Breast epithelium (tissue), 3 donors: Measurements from ENCODE around the gene GPR142.

Source experiments
- CTCF ChIP-seq, 3 donors: fragments of 450-650 bp; IDR thresholded peaks; one replicate each; pipeline ENCODE4 v1.5.1; 2016 to 2017; ENCODE audit warnings: antibody characterized with exemption in 3 of 3, mild to moderate bottlenecking in 3 of 3, moderate library complexity in 3 of 3
- POLR2A ChIP-seq: fragments of 450-650 bp; IDR thresholded peaks from one replicate; pipeline ENCODE4 v1.6.1; 2016; ENCODE audit warnings: antibody characterized with exemption, mild to moderate bottlenecking, moderate library complexity
- POLR2AphosphoS5 ChIP-seq, 3 donors: sonication (generic); formaldehyde crosslinking; IDR thresholded peaks; one replicate each; pipeline ENCODE4 v1.6.1; 2017; ENCODE audit warnings: antibody characterized with exemption in 3 of 3

GRCh38 chr17:74318391-74318790 is 48.9 kb upstream of the GPR142 start:
- no peak for TF ChIP-seq POLR2AphosphoS5 (IDR thresholded peaks at IDR 0.05)
- no peak for TF ChIP-seq CTCF (IDR thresholded peaks at IDR 0.05)
- TF ChIP-seq POLR2A, result no peak
